ENCODE measurements around the gene MPI.

The MPI gene, protein sequence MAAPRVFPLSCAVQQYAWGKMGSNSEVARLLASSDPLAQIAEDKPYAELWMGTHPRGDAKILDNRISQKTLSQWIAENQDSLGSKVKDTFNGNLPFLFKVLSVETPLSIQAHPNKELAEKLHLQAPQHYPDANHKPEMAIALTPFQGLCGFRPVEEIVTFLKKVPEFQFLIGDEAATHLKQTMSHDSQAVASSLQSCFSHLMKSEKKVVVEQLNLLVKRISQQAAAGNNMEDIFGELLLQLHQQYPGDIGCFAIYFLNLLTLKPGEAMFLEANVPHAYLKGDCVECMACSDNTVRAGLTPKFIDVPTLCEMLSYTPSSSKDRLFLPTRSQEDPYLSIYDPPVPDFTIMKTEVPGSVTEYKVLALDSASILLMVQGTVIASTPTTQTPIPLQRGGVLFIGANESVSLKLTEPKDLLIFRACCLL

GRCh38 chr15:74889883-74890664 lies at the start of gene MPI:
Gene MPI, plus strand, starts transcription at chr15:74890042. Its CDS starts 32 bp downstream, at chr15:74890074.
- DNase-seq, result peak; percentile 83

DNA sequence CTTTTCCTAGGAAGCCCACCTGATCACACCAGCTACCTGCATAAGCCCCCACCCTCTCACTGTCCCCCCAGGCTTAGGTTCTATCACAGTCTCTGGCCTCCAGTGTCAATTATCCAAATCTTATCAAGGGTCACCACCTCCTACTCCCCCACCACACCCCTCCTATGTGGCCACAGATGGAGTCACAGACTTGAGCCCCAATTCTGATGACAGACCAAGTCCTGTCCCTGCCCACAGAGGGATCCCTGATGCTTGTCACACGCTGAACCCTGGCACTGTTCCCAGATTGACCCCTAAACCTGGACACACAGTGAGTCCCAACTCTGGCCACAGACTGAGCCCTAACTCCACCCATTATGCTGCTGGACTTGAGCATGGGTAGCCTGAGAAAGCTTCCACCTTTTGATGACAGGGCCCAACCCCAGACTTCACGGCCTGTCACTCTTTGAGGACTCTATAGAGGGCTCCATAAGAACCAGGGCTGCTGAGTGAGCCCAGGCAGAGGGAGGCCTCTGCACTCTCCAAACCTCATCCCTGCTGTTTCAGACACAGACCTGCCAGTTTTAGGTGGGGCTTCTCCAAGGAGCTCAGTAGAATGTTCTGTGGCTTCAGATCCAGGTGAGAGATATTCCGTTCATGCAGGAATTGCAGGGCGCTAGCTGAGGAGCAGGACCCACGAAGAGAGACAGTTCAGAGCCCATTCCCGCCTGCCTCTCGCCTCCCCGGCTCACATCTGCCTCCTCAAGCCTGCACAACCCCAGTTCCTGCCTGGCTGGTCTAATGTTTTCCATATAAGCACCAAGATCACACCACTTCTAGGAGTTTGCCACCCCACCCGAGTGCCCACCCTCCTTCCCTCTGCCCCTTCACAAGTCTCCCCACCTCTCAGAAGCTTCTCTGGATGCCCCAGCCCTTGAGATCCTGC lies 48.7 kb upstream of the MPI start:
- DNase-seq, result no peak

GRCh38 chr15:74841891-74842373 lies 47.9 kb upstream of the MPI start:
- no peak for DNase-seq

- DNase-seq, result peak; percentile 90
Measured at GRCh38 chr15:74842581-74843444, 47.0 kb upstream of the MPI start, which contains the start of gene ULK3. Gene ULK3, minus strand, starts transcription at chr15:74843156. Its CDS starts 51 bp downstream, at chr15:74843105.

GRCh38 chr15:74843445-74843828 lies 46.4 kb upstream of the MPI start:
- DNase-seq, result no peak

- no peak for DNase-seq
Measured at GRCh38 chr15:74843891-74844299, 45.9 kb upstream of the MPI start.

DNA sequence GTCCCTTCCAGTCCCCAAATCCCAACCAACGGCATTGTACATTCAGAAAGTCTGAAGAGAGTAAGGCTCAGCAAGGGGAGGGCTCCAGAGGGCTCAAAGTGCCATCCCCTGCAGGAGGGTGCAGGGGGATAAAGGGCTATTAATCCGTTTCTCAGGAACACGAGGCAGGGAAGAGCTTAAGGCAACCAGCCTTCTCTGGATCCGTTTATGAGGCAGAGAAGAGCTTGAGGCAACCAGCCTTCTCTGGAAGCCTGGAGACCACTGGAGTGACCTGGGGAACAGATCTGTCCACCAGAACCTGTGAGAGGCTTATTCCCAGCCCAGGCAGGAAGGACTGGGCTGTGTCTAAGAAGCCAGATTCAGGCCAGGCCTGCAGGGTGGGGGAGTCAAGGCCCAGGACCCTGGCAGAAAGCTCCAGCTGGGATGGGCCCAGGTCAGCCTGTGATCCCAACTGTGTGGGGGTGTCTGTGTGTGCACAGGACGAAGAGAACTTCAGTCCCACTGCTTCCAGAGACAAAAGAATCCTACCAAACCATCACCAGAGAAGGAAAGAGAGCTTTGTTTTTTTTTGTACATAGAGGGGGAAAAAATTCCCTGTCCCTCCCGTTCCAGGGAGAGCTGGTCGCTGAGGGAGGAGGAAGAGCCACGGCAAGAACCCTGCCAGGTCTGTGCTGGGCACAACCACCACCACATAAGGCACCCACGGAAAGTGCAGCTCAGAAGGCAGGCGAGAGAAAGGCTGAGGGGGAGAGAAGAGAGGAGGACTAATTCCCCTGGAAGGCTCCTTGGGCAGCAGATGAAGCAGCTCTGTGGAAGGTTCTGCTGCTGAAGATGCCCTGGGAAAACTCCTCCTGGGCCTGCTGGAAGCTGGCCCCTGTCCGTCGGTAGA lies 45.3 kb upstream of the MPI start:
- no peak for DNase-seq

DNA sequence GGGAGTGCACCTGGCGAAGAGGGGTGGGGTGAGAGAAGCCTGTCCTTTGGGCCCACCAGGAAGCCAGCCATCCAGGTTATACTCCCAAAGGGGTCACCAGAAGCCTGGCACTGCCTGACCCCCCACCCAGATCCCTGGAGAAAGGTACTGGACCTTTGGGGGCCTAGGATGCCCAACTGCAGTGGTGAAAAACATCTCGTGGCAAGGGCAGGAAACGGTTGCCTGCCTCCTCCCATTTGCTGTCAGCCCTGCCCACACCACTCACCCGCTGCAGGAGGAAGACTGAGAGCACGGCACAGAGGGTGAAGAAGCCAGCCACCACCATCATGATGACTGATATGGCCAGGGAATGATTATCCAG lies 44.7 kb upstream of the MPI start:
- DNase-seq, result no peak

- DNase-seq, result no peak
Measured at GRCh38 chr15:74845581-74845980, 44.3 kb upstream of the MPI start.

GRCh38 chr15:74847432-74847831 lies 42.4 kb upstream of the MPI start:
- DNase-seq, result no peak

DNA sequence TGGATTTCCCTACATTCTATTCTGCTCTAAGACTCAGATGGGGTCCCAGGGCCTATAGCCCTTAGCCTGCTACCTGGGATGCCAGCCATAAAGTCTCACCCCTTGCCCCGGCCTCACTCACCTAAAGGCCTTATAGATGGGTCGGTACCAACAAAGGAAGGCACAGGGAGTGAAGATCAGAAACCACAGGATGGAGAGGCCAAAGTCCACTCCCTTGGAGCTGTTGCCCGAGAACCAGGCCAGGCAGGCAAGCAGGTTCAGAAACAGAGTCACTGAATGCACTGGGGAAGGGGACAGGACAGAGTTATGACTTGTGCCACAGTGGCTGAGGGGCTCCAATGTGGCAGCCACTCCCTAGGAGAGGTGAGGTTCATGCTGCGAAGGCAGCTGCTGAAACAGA lies 39.4 kb upstream of the MPI start:
- no peak for DNase-seq

DNA sequence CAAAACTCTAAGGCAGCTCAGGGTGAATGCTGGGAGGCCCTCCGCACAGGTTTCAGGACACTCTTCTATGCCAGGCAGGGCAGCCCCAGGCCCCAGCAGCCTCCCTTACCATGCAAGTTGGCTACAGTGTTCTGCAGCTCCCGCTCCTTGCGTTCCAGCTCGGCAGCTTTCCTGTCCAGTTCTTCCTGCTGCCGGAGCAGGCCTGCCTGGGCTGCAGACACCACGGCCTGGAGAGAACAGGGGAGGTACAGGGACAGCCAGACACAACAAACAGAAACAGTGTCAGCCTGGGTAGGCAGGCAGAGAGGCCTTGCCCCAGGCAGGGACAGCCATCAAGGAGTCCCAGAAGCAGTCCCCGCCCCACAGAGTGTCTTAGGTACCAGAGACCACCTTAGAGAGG lies 37.9 kb upstream of the MPI start:
- DNase-seq, result no peak

GRCh38 chr15:74854453-74855022 lies 35.3 kb upstream of the MPI start:
- no peak for DNase-seq

DNA sequence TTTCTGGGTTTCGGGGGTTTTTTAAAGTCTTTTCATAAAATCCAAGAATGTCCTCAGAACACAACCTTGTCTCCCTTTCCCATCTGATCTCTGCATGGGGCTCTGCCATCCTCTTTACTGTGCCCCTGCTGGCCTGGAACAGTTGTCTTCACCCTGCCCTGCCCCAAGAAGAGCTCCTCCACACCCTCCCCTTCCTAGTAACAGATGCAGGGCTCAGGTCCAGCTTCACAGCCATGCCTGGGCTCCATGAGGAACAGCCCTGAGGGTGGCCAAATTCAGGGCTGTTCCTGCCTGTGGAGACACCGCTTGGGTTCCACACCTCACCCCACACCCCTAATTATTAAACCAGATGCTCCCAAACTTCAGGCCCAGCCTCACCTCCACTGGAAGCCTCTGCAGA lies 34.0 kb upstream of the MPI start:
- no peak for DNase-seq

- no peak for DNase-seq
Measured at GRCh38 chr15:74856537-74856936, 33.3 kb upstream of the MPI start.

- no peak for DNase-seq
Measured at GRCh38 chr15:74857082-74857655, 32.7 kb upstream of the MPI start.

DNA sequence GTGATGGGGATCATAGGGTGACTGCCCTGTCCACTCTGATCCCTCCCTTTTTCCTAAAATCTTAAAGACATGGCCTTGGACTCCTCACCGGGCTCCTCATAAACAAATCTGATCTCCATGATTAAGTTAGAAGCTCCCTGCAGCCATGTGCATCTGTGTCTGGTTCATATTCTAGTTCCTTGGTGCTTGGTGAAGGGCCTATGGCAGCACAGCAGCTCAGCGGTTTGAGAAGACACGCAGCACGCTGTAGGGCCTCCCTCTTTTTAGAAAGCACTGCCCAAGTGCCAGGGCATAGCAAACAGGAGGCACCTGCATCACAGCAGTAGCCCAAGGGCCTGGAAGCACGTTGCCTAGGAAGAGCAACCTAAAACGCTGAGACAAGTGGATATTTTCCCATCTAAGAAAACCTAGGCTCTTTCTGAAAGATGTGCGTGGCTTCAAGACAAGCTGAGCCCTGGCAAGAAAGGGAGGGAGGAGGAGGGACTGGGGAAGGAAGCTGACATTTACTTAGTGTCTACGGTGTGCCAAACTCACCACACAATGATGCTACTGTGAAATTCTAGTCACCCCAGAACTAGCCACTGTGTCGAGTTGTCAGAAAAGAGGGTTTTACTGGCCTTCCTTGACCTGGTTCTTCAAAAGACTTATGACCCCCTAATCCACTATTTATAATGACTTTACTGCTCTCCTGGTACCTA lies 32.0 kb upstream of the MPI start:
- no peak for DNase-seq

- DNase-seq, result no peak
Measured at GRCh38 chr15:74858369-74858740, 31.5 kb upstream of the MPI start.

GRCh38 chr15:74863239-74864056 lies 26.4 kb upstream of the MPI start:
- DNase-seq, result no peak
